Activated effector memory CD4-positive, alpha-beta T cell treated with anti-CD3 and anti-CD28 coated beads, Interleukin-2, amount 50 U/mL, for 16 hours (primary cell): ENCODE results near the gene GOLGA3.

Experiments used
- DNase-seq: peaks from one replicate; pipeline ENCODE4 v3.0.0-alpha.2; 2020

The GOLGA3 gene

GRCh38 chr12:132719954-132720324, 108.7 kb downstream of the GOLGA3 start:
- no peak for DNase-seq

GRCh38 chr12:132719141-132719953, 109.3 kb downstream of the GOLGA3 start:
- DNase-seq, result no peak
